GM12878 (cell line): Measurements from ENCODE around the gene PAX5. TPM values are rescaled to one million over a fixed set of nuclear protein-coding genes. Genes with fewer than 3 reads are reported as not detected.

ENCODE experiments used
- ATAC-seq: fragments of 200-7000 bp; cut with Tn5 transposase; 3 replicates; pipeline ENCODE4 v1.9.1; 2020; ENCODE audit warnings: mild to moderate bottlenecking, moderate library complexity
- BruUV-seq: library from RNA; stranded (reverse); fragments of 400-500 nt; replicated peaks from 2 replicates; lab custom pipeline; 2021; lab: Mats Ljungman, UMichigan
- CTCF ChIA-PET: fragments of 300-600 bp; sonication (Branson Sonifier 250); formaldehyde crosslinking; extraction: SDS; loops from one replicate; lab custom pipeline; 2021; ENCODE audit warnings: inconsistent platforms; lab: Yijun Ruan, JAX
- POLR2A ChIA-PET: fragments of 350-600 bp; formaldehyde crosslinking; extraction: SDS; loops from one replicate; lab custom pipeline; 2021; ENCODE audit warnings: inconsistent platforms; lab: Charles Lee
- RAD21 ChIA-PET: fragments of 300-600 bp; sonication (Branson Sonifier 250); formaldehyde crosslinking; loops from one replicate; lab custom pipeline; 2023; ENCODE audit warnings: antibody characterized with exemption; ENCODE audit not compliant: unreplicated experiment; lab: Charles Lee
- SMC1A ChIA-PET: fragments of 300-600 bp; sonication (Branson Sonifier 250); formaldehyde crosslinking; loops from one replicate; lab custom pipeline; 2023; ENCODE audit not compliant: unreplicated experiment, uncharacterized antibody; lab: Charles Lee
- DNase-seq: peaks from one replicate; pipeline ENCODE4 v3.0.0-alpha.2; 2011; ENCODE audit warnings: low read depth, low spot score
- FAIRE-seq: peaks from 3 replicates; lab custom pipeline; 2011; peaks lifted over from hg19 to GRCh38; lab: Jason Lieb, UNC
- H2AFZ ChIP-seq: 2 replicates; pipeline ENCODE4 v1.6.0; 2011; ENCODE audit warnings: low read depth, low read length, control low read depth; ENCODE audit not compliant: control insufficient read depth
- H3K27ac ChIP-seq: 2 replicates; pipeline ENCODE4 v1.5.1; 2011; ENCODE audit warnings: control low read depth; ENCODE audit not compliant: control insufficient read depth, insufficient read depth
- H3K27me3 ChIP-seq, 2 experiments: replicated peaks in 1 of 2; 2 replicates each; pipeline versions ENCODE4 v1.6.0 to v1.6.1; 2011; ENCODE audit warnings: low read length in 1 of 2; ENCODE audit not compliant: control insufficient read depth in 2 of 2, insufficient read depth in 2 of 2
- H3K36me3 ChIP-seq, 2 experiments: 2 replicates each; pipeline ENCODE4 v1.5.1; 2011; ENCODE audit warnings: low read length in 1 of 2; ENCODE audit not compliant: control insufficient read depth in 2 of 2, insufficient read depth in 2 of 2
- H3K4me1 ChIP-seq: 2 replicates; pipeline ENCODE4 v1.6.1; 2011; ENCODE audit warnings: mild to moderate bottlenecking, low read length, moderate library complexity, mixed read lengths; ENCODE audit not compliant: control insufficient read depth, insufficient read depth
- H3K4me2 ChIP-seq: 2 replicates; pipeline ENCODE4 v1.6.0; 2011; ENCODE audit warnings: control low read depth; ENCODE audit not compliant: control insufficient read depth, insufficient read depth
- H3K4me3 ChIP-seq: fragments of 200-600 bp; sonication (generic); 2 replicates; pipeline ENCODE4 v1.5.1; 2016
- H3K79me2 ChIP-seq: 2 replicates; pipeline ENCODE4 v1.6.0; 2011; ENCODE audit warnings: low read length; ENCODE audit not compliant: control insufficient read depth, insufficient read depth
- H3K9ac ChIP-seq: 2 replicates; pipeline ENCODE4 v1.8.0; 2011; ENCODE audit warnings: low read length, control low read depth, mixed read lengths; ENCODE audit not compliant: control insufficient read depth, insufficient read depth
- H3K9me3 ChIP-seq: replicated peaks from 3 replicates; pipeline ENCODE4 v1.5.1; 2011; ENCODE audit warnings: mild to moderate bottlenecking, low read length; ENCODE audit not compliant: control insufficient read depth, insufficient read depth
- H4K20me1 ChIP-seq: 2 replicates; pipeline ENCODE4 v1.6.0; 2011; ENCODE audit not compliant: control insufficient read depth, insufficient read depth
- ESRRA ChIP-seq: IDR thresholded peaks from 2 replicates; pipeline ENCODE4 v1.6.1; 2012; ENCODE audit warnings: mild to moderate bottlenecking, low read length, improper control_type of control experiment
- FOXK2 ChIP-seq: fragments of 450-650 bp; IDR thresholded peaks from 2 replicates; pipeline ENCODE4 v1.6.1; 2017; ENCODE audit warnings: mild to moderate bottlenecking, moderate library complexity
- JUNB ChIP-seq: IDR thresholded peaks from 2 replicates; pipeline ENCODE4 v1.6.1; 2016; ENCODE audit warnings: antibody characterized with exemption, mild to moderate bottlenecking
- MYC ChIP-seq: IDR thresholded peaks from 2 replicates; pipeline ENCODE4 v1.6.1; 2011; ENCODE audit warnings: mild to moderate bottlenecking, low read length, moderate library complexity, inconsistent platforms; ENCODE audit not compliant: insufficient read depth, insufficient replicate concordance, insufficient read length, severe bottlenecking
- PKNOX1 ChIP-seq: fragments of 450-650 bp; IDR thresholded peaks from 2 replicates; pipeline ENCODE4 v1.6.1; 2016; ENCODE audit warnings: mild to moderate bottlenecking
- SPI1 ChIP-seq: IDR thresholded peaks from 2 replicates; pipeline ENCODE4 v1.6.1; 2011; ENCODE audit warnings: low read depth, mild to moderate bottlenecking, low read length, moderate library complexity, borderline replicate concordance; ENCODE audit not compliant: insufficient read depth
- STAT1 ChIP-seq: fragments of 450-650 bp; conservative IDR thresholded peaks from 2 replicates; pipeline ENCODE4 v1.6.1; 2014; ENCODE audit warnings: antibody characterized with exemption, mild to moderate bottlenecking
- YBX1 ChIP-seq: fragments of 450-650 bp; IDR thresholded peaks from 2 replicates; pipeline ENCODE4 v1.6.1; 2016; ENCODE audit warnings: antibody characterized with exemption
- ZNF217 ChIP-seq: fragments of 450-650 bp; IDR thresholded peaks from 2 replicates; pipeline ENCODE4 v1.6.1; 2017; ENCODE audit warnings: antibody characterized with exemption, mild to moderate bottlenecking
- WGBS: methylation state at CpG from one replicate; pipeline ENCODE4 v1.1.6; 2016; ENCODE audit warnings: low lambda C conversion rate; ENCODE audit not compliant: insufficient replicate concordance, insufficient coverage; ENCODE audit errors: missing lambda C conversion rate; 5-methylcytosine and 5-hydroxymethylcytosine counted together
- in situ Hi-C: fragments of 300-500 bp; cut with MboI; formaldehyde crosslinking; loops from 9 replicates; pipeline ENCODE4 v1.14.3; 2018; ENCODE audit warnings: mixed read lengths
- intact Hi-C: fragments of 100-400 bp; cut with micrococcal nuclease; formaldehyde crosslinking; loops from one replicate; pipeline ENCODE4 v1.14.2; 2022; ENCODE audit not compliant: unreplicated experiment
- polyA plus RNA-seq, 11 experiments: library from polyadenylated mRNA; depleted of rRNA in 4 of 11; unstranded in 6 of 11; stranded (reverse) in 5 of 11; fragments of >200 nt; fragmentation: Nextera tagmentation in 4 of 11; fragmentation: Illumina TruSeq in 1 of 11; extraction: Ambion mirVana in 4 of 11; extraction: Trizol in 1 of 11; gene quantifications; 1 replicate in 1 of 11; 2 replicates in 10 of 11; pipeline versions ENCODE4 v1.2.1 to v1.2.3, GENCODE V29; 2011 to 2016; ENCODE audit warnings: inconsistent platforms in 2 of 11, missing spikeins in 2 of 11, low read depth in 1 of 11
- total RNA-seq, 4 experiments: library from RNA; depleted of rRNA in 3 of 4; stranded (reverse); fragments of >200 nt in 3 of 4; fragmentation: Illumina TruSeq in 1 of 4; extraction: Trizol in 1 of 4; gene quantifications; 2 replicates each; pipeline versions ENCODE4 v1.2.1 to v1.2.3, GENCODE V29; 2013 to 2021

The PAX5 gene
- total and polyA plus RNA-seq, 10 of the 15 experiments (the other 5 are each of a cell fraction or from before 2014, with no cell fraction given), result 2.2 to 123 (median 31.9) TPM

GRCh38 chr9:36922548-36922947, 111.5 kb downstream of the PAX5 start:
- TF ChIP-seq MYC (no peak), SPI1 (no peak), FOXK2 (no peak), ESRRA (no peak)
- Histone ChIP-seq H3K9me3 (no peaks in the 10 kb centered on the region; the same call in 2 of the 3 replicates), H3K4me1 (no peaks in the 10 kb centered on the region; the same call in 1 of the 2 replicates), H3K27me3 (no peaks in the 10 kb centered on the region), H3K9ac (no peak overlapping the region), H3K4me3 (no peak overlapping the region), H3K27ac (no peak overlapping the region), H2AFZ (no peak overlapping the region), H4K20me1 (peaks cover 4% of the 10 kb centered on the region), H3K36me3 (peaks cover 37 to 43% of the 10 kb centered on the region in 2 experiments), H3K79me2 (peaks cover 12% of the 10 kb centered on the region), H3K4me2 (no peak overlapping the region)
- ATAC-seq, result no peak
- POLR2A ChIA-PET, result no interaction called here
- no TSS peak for BruUV-seq
- SMC1A ChIA-PET, result interaction anchor here (0.6 kb wide), 1 partner anchor 14 kb away, joined by 3 read pairs; no protein-coding TSS in a partner anchor
- intact Hi-C loops (no loop called here), in situ Hi-C loops (no loop called here)
- CTCF ChIA-PET, result no interaction called here
- DNase-seq, result no peak
- FAIRE-seq, result no peak
- RAD21 ChIA-PET, result no interaction called here
- 26% methylated on average over 5 of the region's 5 CpGs for WGBS

- H3K27ac ChIP-seq, result no peak overlapping the region
- no peaks in the 10 kb centered on the region for H3K4me1 ChIP-seq
- intact Hi-C loops (no loop called here), in situ Hi-C loops (no loop called here)
- H2AFZ ChIP-seq, result no peak overlapping the region
- no peak for DNase-seq
- H3K79me2 ChIP-seq, result no peaks in the 10 kb centered on the region; the same call in none of the 2 replicates
- ChIA-PET SMC1A (interaction anchor here (1.1 kb wide), 1 partner anchor 42 kb away, joined by 3 read pairs; no protein-coding TSS in a partner anchor), RAD21 (no interaction called here), CTCF (interaction anchor here (0.6 kb wide), 1 partner anchor 65 kb away, joined by 3 read pairs; no protein-coding TSS in a partner anchor), POLR2A (no interaction called here)
- no peak overlapping the region for H3K4me3 ChIP-seq
- no peak for FAIRE-seq
- no peak for ATAC-seq
- no TSS peak for BruUV-seq
- H4K20me1 ChIP-seq, result no peaks in the 10 kb centered on the region
- H3K36me3 ChIP-seq, result peaks cover 19 to 24% of the 10 kb centered on the region in 2 experiments
- TF ChIP-seq JUNB (no peak), ZNF217 (no peak), STAT1 (no peak), SPI1 (no peak), YBX1 (no peak), PKNOX1 (no peak)
- WGBS, result 62% methylated on average over 3 of the region's 3 CpGs
- no peaks in the 10 kb centered on the region; the same call in 2 of the 3 replicates for H3K9me3 ChIP-seq
- H3K9ac ChIP-seq, result no peak overlapping the region
- no peaks in the 10 kb centered on the region for H3K27me3 ChIP-seq
- no peak overlapping the region for H3K4me2 ChIP-seq
Observed at GRCh38 chr9:36914212-36914577, 119.9 kb downstream of the PAX5 start.
